Osteoblast (primary cell): Measurements from ENCODE around the gene LPAR1. TPM values are rescaled to one million over a fixed set of nuclear protein-coding genes. Genes with fewer than 3 reads are reported as not detected.

Source experiments
- DNase-seq: peaks from one replicate; pipeline ENCODE4 v3.0.0; 2011; ENCODE audit warnings: low spot score, mixed read lengths; ENCODE audit not compliant: insufficient read length; ENCODE audit errors: missing footprints
- H2AFZ ChIP-seq: 2 replicates; pipeline ENCODE4 v1.6.0; 2011; ENCODE audit warnings: mild to moderate bottlenecking, low read length
- H3K27ac ChIP-seq: 2 replicates; pipeline ENCODE4 v1.5.1; 2011; ENCODE audit warnings: mild to moderate bottlenecking, low read depth, low read length, moderate library complexity
- H3K27me3 ChIP-seq: 2 replicates; pipeline ENCODE4 v1.6.0; 2012; ENCODE audit warnings: mild to moderate bottlenecking, control low read depth, inconsistent platforms, low read length, moderate library complexity; ENCODE audit not compliant: insufficient read depth
- H3K36me3 ChIP-seq: 2 replicates; pipeline ENCODE4 v1.5.1; 2011; ENCODE audit warnings: mild to moderate bottlenecking, low read length, control low read depth, moderate library complexity; ENCODE audit not compliant: insufficient read depth
- H3K4me1 ChIP-seq: 2 replicates; pipeline ENCODE4 v1.5.1; 2011; ENCODE audit warnings: mild to moderate bottlenecking, low read length, control low read depth, moderate library complexity; ENCODE audit not compliant: insufficient read depth
- H3K4me2 ChIP-seq: 2 replicates; pipeline ENCODE4 v1.6.0; 2011; ENCODE audit warnings: mild to moderate bottlenecking, low read length; ENCODE audit not compliant: insufficient read depth
- H3K4me3 ChIP-seq: fragments of 200-600 bp; sonication (generic); 3 replicates; pipeline ENCODE4 v1.5.1; 2012; ENCODE audit warnings: mild to moderate bottlenecking, low read length, inconsistent platforms; ENCODE audit not compliant: insufficient read depth
- H3K79me2 ChIP-seq: 2 replicates; pipeline ENCODE4 v1.6.0; 2012; ENCODE audit warnings: mild to moderate bottlenecking, low read length, control low read depth, inconsistent platforms; ENCODE audit not compliant: insufficient read depth
- H3K9me3 ChIP-seq: 2 replicates; pipeline ENCODE4 v1.5.1; 2011; ENCODE audit warnings: low read depth, low read length, control low read depth
- H4K20me1 ChIP-seq: 2 replicates; pipeline ENCODE4 v1.6.0; 2012; ENCODE audit warnings: mild to moderate bottlenecking, low read length, control low read depth; ENCODE audit not compliant: insufficient read depth
- total RNA-seq: library from RNA; depleted of rRNA; stranded (reverse); fragments of >200 nt; gene quantifications from 2 replicates; pipeline ENCODE4 v1.2.3, GENCODE V29; 2012
- TF ChIP-seq, protein P1 (sequence below): IDR thresholded peaks from 2 replicates; pipeline ENCODE4 v1.5.1; 2011; ENCODE audit warnings: mild to moderate bottlenecking, low read depth, low read length, moderate library complexity; ENCODE audit errors: extremely low read depth

LPAR1 gene
- total RNA-seq, 1 donor: 151 TPM

DNA sequence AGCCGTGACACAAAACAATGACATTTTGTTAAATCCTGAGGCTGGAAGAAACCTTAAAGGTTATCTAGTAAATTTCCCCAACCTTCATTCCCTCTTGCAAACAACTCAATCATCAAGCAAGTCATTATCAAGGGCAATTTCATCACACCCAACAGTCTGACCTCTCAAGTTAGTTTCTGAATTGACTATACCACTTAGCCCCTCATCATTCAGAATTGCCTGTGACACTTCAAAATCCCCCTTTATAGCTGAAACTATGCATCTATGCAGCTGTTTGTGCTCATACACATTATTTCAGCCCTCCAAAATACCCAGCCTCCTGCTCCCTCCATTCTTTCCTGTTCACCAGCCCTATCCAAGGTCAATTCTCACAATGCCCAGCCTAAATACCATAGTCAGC is 24.6 kb downstream of the LPAR1 start:
- DNase-seq: no peak
- H2AFZ ChIP-seq: no peak overlapping the region
- H3K36me3 ChIP-seq: no peaks in the 10 kb centered on the region
- no peaks in the 10 kb centered on the region for H3K9me3 ChIP-seq
- H3K4me2 ChIP-seq: no peak overlapping the region
- no peak overlapping the region for H3K27ac ChIP-seq
- peaks cover 61% of the 10 kb centered on the region for H4K20me1 ChIP-seq
- H3K4me3 ChIP-seq: no peak overlapping the region
- H3K79me2 ChIP-seq: peaks cover 97% of the 10 kb centered on the region
- H3K27me3 ChIP-seq: no peaks in the 10 kb centered on the region
- TF ChIP-seq, protein P1, sequence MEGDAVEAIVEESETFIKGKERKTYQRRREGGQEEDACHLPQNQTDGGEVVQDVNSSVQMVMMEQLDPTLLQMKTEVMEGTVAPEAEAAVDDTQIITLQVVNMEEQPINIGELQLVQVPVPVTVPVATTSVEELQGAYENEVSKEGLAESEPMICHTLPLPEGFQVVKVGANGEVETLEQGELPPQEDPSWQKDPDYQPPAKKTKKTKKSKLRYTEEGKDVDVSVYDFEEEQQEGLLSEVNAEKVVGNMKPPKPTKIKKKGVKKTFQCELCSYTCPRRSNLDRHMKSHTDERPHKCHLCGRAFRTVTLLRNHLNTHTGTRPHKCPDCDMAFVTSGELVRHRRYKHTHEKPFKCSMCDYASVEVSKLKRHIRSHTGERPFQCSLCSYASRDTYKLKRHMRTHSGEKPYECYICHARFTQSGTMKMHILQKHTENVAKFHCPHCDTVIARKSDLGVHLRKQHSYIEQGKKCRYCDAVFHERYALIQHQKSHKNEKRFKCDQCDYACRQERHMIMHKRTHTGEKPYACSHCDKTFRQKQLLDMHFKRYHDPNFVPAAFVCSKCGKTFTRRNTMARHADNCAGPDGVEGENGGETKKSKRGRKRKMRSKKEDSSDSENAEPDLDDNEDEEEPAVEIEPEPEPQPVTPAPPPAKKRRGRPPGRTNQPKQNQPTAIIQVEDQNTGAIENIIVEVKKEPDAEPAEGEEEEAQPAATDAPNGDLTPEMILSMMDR: no peak
- H3K4me1 ChIP-seq: peaks cover 22% of the 10 kb centered on the region

DNA sequence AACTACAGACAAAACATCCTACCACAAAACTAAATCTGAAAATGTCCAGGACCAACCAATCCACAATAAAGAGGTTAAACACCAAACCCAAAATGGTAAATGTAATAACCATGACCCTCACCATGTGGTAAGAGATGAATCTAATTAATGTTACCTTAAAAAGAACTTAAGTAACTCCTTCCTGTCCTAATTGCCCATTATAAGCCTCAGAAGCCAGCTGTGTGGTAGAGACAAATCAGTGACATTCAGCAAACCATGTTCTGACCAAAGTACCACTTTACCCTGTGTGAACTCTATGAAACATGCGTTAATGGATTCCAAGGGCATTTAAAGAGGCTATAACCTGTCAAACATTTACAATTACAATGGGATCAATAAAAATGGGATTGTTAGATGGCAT is 25.0 kb downstream of the LPAR1 start:
- Histone ChIP-seq H3K79me2 (peaks cover 97% of the 10 kb centered on the region), H4K20me1 (peaks cover 66% of the 10 kb centered on the region)

DNA sequence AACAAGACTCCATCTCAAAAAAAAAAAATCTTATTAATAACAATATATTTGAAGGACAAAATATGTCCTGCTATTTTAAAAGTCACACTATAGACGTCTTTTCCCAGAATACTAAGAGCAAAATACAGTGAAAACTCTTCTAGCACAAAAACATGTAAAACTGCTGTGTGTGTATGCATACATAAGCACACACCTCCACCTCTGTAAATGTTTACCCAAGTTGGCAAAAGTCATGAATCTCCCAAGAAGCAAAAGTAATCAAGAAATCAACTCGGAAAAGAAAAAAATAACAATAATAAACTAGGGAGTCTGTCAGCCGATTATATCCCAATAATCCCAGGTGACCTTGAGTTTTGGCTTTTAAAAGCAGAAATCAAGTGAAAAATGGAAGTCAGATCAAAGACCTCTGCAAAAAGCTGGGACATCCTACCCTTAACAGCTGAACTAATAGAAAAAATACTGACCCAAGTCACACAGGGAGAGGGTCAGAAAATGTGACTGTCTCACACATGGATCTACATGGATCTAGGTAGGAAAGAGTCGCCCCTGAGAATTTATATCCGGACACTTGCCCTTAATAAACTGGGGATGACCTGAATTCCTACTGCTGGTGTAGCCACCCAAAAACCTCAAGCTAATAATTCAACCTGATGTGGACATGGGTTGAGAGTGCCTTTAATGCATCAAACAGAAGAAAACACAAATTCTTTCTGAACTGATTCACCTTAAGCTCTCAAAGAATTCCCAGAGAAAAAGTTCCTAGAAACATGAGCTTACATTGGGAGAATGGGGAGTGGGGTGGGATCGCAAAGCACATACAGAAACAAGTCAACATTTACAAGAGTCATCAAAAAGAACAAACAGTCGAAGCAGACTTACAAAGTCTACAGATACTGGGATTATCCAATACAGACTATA is 29.9 kb downstream of the LPAR1 start:
- no peaks in the 10 kb centered on the region for H3K27me3 ChIP-seq
- H2AFZ ChIP-seq: no peak overlapping the region
- no peaks in the 10 kb centered on the region for H3K9me3 ChIP-seq
- H4K20me1 ChIP-seq: peaks cover 51% of the 10 kb centered on the region
- H3K79me2 ChIP-seq: peaks cover 97% of the 10 kb centered on the region
- peak overlapping the region; percentile 8 for H3K27ac ChIP-seq
- DNase-seq: no peak
- H3K4me2 ChIP-seq: no peak overlapping the region
- no peaks in the 10 kb centered on the region for H3K36me3 ChIP-seq
- H3K4me3 ChIP-seq: no peak overlapping the region
- TF ChIP-seq, protein P1: no peak
- peaks cover 5% of the 10 kb centered on the region for H3K4me1 ChIP-seq

More for the DNA sequence above, 25.0 kb downstream of the LPAR1 start:
- H3K27ac ChIP-seq: no peak overlapping the region
- H3K9me3 ChIP-seq: no peaks in the 10 kb centered on the region
- no peak for DNase-seq
- H3K4me2 ChIP-seq: no peak overlapping the region
- peaks cover 22% of the 10 kb centered on the region for H3K4me1 ChIP-seq
- H3K4me3 ChIP-seq: no peak overlapping the region
- H3K36me3 ChIP-seq: no peaks in the 10 kb centered on the region
- TF ChIP-seq, protein P1: no peak
- H2AFZ ChIP-seq: no peak overlapping the region
- no peaks in the 10 kb centered on the region for H3K27me3 ChIP-seq

DNA sequence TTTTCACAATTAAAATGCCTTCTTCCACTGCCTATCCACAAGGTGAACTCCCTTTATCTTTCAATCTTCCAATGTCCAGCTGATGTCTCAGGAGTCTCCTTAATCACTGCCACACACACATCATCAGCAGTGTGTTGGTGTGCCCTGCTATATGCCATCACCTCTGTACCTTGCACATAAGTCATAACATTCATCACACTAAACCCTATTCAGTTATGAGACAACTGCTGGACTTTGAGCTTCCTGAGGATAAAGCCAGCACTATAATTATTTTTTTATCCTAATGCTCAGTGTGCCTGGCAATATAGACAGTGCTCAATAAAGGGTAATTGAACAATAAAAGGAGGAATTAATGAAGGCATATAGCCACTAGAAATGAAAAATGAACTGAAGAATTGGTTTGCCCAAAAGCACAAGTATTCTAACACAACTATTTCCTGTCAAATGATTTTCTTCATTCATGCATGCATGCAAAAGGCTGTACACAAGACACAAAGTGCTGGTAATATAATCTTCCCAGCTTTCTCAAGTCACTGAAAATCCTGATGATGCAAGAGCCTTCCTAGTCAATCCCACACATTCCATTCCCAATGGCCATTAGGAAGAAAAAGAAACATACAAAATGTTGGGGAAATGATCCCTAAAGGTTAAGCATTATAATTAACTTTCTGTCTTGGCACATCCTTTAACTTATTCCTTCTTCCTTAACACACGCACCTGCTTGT is 32.4 kb downstream of the LPAR1 start:
- Histone ChIP-seq H3K9me3 (no peaks in the 10 kb centered on the region), H3K4me1 (peaks cover 5% of the 10 kb centered on the region), H3K27me3 (no peaks in the 10 kb centered on the region), H3K4me2 (no peak overlapping the region), H3K79me2 (peaks cover 97% of the 10 kb centered on the region), H3K27ac (no peak overlapping the region), H4K20me1 (peaks cover 44% of the 10 kb centered on the region), H2AFZ (no peak overlapping the region), H3K4me3 (no peak overlapping the region), H3K36me3 (peaks cover 9% of the 10 kb centered on the region)
- no peak for DNase-seq
- TF ChIP-seq, protein P1: no peak
